Thymus (tissue), 11 donors: Measurements from ENCODE around the gene ANKRD13D. TPM values are rescaled to one million over a fixed set of nuclear protein-coding genes. Genes with fewer than 3 reads are reported as not detected.

Experiments used
- DNase-seq, 9 donors: peaks; one replicate each; pipeline ENCODE4 v3.0.0-alpha.2; 2013; ENCODE audit warnings: low spot score in 9 of 9, low read depth in 6 of 9, missing footprints in 1 of 9
- H3K27ac ChIP-seq, 2 donors: one replicate each; pipeline ENCODE4 v1.5.1; 2013; ENCODE audit warnings: control low read depth in 1 of 2, low read depth in 1 of 2, low read length in 1 of 2, mild to moderate bottlenecking in 1 of 2, moderate library complexity in 1 of 2
- H3K27me3 ChIP-seq, 2 donors: one replicate each; pipeline ENCODE4 v1.5.1; 2013; ENCODE audit warnings: low read length in 1 of 2; ENCODE audit not compliant: control insufficient read depth in 2 of 2, insufficient read depth in 1 of 2
- H3K36me3 ChIP-seq, 2 donors: one replicate each; pipeline ENCODE4 v1.5.1; 2013; ENCODE audit warnings: low read length in 1 of 2, mild to moderate bottlenecking in 1 of 2, moderate library complexity in 1 of 2; ENCODE audit not compliant: control insufficient read depth in 2 of 2, insufficient read depth in 2 of 2
- H3K4me1 ChIP-seq, 2 donors: one replicate each; pipeline ENCODE4 v1.5.1; 2013; ENCODE audit warnings: low read length in 2 of 2; ENCODE audit not compliant: control insufficient read depth in 2 of 2, insufficient read depth in 2 of 2
- H3K4me3 ChIP-seq, 2 donors: one replicate each; pipeline ENCODE4 v1.5.1; 2013; ENCODE audit warnings: low read length in 2 of 2, control low read depth in 1 of 2, mild to moderate bottlenecking in 1 of 2
- H3K9me3 ChIP-seq, 2 donors: one replicate each; pipeline ENCODE4 v1.5.1; 2013; ENCODE audit warnings: low read length in 1 of 2, mild to moderate bottlenecking in 1 of 2; ENCODE audit not compliant: control insufficient read depth in 2 of 2, insufficient read depth in 1 of 2
- WGBS: extraction: QIAGEN DNeasy Blood & Tissue Kit; methylation state at CpG from one replicate; pipeline ENCODE4 v1.1.7; 2013; 5-methylcytosine and 5-hydroxymethylcytosine counted together
- polyA plus RNA-seq: library from polyadenylated mRNA; stranded (reverse); fragments of 200-250 nt; gene quantifications from one replicate; pipeline ENCODE4 v1.2.3, GENCODE V29; 2013
- total RNA-seq: library from RNA; stranded (reverse); fragments of 120-200 nt; gene quantifications from one replicate; pipeline ENCODE4 v1.2.4, GENCODE V29; 2013
- donor health status: healthy.

Gene ANKRD13D
- total and polyA plus RNA-seq, 2 donors: 32.1 to 99.1 TPM

DNA sequence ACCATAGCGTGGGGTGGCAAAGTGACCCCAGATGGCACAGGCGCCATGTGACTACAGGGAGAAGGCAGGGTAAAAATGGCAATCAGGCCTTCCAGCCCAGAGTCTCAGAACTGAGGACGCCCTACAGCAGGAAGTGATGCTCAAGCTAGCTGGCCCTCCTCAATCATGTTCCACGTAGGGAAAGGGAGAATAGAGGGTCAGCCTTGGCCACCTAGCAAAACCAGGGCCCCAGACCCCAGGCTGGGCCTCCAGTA is 978 bp upstream of the ANKRD13D start:
- H3K4me3 ChIP-seq: peak overlapping the region; percentile 71 to 80
- peaks cover 57 to 75% of the 10 kb centered on the region in 2 donors for H3K36me3 ChIP-seq
- 27% methylated on average over 4 of the region's 4 CpGs for WGBS
- no peak for DNase-seq
- H3K4me1 ChIP-seq: peaks cover 26 to 55% of the 10 kb centered on the region in 2 donors
- H3K27me3 ChIP-seq: no peaks in the 10 kb centered on the region
- peaks cover 0 to 11% of the 10 kb centered on the region in 2 donors for H3K9me3 ChIP-seq
- peak overlapping the region; percentile 95 to 97 for H3K27ac ChIP-seq

DNA sequence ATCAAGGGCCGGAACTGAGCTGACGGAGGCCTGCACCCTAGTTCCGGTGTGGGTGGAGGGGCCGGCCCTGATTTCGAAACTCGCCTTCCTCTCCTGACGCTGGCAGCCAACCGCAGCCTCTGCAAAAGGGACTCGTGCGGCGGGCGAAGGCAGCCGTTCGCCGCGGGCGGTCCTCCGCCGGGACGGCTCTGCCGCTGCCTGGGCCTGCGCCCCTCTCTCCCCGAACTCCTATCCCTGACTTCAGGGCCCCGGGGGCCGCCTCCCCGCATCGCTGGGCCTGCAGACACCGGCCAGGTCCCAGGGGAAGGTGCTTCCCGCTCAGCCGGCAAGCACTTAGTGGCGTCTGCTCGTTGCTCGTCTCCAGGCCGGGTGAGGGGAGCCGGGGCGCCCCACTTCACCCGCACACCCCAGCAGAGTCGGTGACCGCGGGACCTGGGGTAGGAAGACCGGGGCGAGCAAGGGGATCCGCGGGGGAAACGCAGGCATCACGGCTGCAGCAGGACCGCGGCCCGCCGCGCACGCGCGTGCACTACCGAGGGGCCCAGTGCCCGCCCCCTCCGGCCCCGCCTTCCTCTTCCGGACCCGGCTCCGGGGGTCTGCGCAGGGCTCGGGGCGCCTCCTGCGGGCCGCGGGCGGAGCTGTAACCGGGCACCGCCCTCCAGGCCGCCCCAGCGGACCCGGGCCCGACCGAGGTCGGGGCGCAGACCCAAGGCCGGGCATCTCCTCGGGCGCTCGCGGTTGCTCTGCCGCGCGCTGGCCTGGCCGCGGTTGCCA is 464 bp upstream of the ANKRD13D start:
- Histone ChIP-seq H3K9me3 (peaks cover 0 to 11% of the 10 kb centered on the region in 2 donors), H3K27ac (peak overlapping the region; percentile 95 to 97), H3K36me3 (peaks cover 52 to 74% of the 10 kb centered on the region in 2 donors), H3K4me3 (peak overlapping the region; percentile 71 to 80), H3K27me3 (no peaks in the 10 kb centered on the region), H3K4me1 (peaks cover 26 to 54% of the 10 kb centered on the region in 2 donors)
- under 1% methylated on average over 87 of the region's 87 CpGs for WGBS
- DNase-seq: peak in 7 of 9 donors; percentile 76 to 95 (median 90)

DNA sequence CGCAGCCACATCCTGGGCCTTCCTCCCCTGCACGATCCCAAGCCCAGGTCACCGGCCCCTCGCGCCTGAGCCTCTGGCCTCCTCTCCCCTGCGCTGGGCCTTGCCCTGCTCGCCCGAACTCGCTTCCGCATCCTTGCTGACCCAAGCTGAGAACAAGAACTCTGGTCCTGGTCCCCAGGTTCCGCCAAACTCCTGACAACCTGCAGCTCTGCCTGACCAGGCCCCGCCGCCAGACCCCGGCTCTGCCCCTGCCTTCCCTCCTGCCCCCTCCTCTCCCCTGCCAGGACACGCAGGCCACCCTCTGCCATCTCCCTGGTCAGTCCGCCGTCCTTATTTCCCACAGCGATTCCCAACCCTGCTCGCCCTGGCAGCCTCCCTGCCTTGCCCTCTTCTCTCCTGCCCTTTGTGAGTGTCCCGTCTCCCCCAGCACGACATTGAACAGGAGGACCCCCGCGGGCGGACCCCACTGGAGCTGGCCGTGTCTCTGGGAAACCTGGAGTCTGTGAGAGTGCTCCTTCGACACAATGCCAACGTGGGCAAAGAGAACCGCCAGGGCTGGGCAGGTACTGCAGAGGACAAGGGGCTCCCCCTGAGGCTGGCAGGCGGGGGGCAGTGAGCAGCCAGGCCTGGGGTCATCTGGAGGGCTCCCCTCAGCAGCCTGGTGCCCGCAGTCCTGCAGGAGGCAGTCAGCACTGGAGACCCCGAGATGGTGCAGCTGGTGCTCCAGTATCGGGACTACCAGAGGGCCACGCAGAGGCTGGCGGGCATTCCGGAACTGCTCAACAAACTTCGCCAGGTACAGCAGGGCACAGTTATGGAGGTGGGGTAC is 762 bp downstream of the ANKRD13D start:
- no peak for DNase-seq
- peaks cover 0 to 11% of the 10 kb centered on the region in 2 donors for H3K9me3 ChIP-seq
- no peaks in the 10 kb centered on the region for H3K27me3 ChIP-seq
- peaks cover 39 to 74% of the 10 kb centered on the region in 2 donors for H3K36me3 ChIP-seq
- 43% methylated on average over 36 of the region's 36 CpGs for WGBS
- peak overlapping the region; percentile 69 to 71 for H3K4me3 ChIP-seq
- H3K27ac ChIP-seq: peak overlapping the region; percentile 32 to 71
- H3K4me1 ChIP-seq: peaks cover 26 to 47% of the 10 kb centered on the region in 2 donors

DNA sequence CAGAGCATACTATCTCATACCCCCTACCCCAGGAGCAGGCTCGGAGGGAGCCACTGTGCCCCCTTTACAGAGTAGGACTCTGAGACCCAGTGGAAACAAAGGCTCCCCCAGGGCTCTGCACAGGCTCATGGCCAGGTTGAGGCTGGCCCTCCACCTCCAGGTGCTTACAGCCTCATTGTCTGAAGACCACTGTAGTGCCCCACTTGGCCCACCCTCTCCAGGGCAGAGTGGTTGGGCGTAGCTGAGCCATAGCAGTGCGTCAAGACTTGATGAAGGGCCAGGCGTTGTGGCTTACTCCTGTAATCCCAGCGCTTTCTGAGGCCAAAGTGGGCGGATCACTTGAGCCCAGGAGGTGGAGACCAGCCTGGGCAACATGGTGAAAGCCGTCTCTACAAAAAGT is 1.7 kb downstream of the ANKRD13D start:
- Histone ChIP-seq H3K4me1 (peaks cover 26 to 41% of the 10 kb centered on the region in 2 donors), H3K36me3 (peaks cover 35 to 74% of the 10 kb centered on the region in 2 donors), H3K27me3 (no peaks in the 10 kb centered on the region), H3K27ac (no peak overlapping the region), H3K4me3 (no peak overlapping the region), H3K9me3 (peaks cover 0 to 18% of the 10 kb centered on the region in 2 donors)
- DNase-seq: no peak
- WGBS: 98% methylated on average over 7 of the region's 7 CpGs

DNA sequence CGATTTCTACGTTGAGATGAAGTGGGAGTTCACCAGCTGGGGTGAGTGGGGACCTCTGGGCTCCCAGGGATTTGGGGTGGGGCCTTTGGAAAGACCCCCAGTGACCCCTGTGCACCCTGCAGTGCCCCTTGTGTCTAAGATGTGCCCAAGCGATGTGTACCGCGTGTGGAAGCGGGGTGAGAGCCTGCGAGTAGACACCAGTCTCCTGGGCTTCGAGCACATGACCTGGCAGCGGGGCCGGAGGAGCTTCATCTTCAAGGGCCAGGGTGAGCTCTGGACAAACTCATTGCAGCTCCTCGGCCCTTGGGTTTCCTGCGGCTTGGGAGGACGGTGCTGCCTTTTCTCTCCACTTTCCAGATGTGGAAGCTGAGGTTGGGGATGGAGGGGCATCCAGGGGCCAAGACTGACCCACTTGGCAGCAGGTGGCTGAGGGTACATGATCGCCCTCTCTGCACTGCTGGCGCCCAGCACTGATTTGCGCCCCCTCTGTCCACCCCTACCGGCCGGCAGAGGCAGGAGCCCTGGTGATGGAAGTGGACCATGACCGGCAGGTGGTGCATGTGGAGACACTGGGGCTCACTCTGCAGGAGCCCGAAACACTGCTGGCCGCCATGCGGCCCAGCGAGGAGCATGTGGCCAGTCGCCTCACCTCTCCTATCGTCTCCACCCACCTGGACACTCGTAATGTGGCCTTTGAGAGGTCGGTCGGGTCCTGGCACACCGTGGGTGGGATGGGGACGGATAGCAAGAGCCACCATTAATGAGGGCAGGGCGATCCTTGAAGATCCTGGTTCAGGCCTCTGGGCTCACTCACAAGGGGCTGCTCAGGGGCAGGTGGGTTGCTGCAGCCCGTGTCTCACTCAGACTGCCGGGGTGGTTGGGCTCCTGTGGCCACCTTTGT is 2.6 kb downstream of the ANKRD13D start:
- 97% methylated on average over 33 of the region's 33 CpGs for WGBS
- Histone ChIP-seq H3K27ac (no peak overlapping the region), H3K4me1 (peaks cover 20 to 33% of the 10 kb centered on the region in 2 donors), H3K9me3 (peaks cover 0 to 18% of the 10 kb centered on the region in 2 donors), H3K27me3 (no peaks in the 10 kb centered on the region), H3K36me3 (peaks cover 31 to 73% of the 10 kb centered on the region in 2 donors), H3K4me3 (no peak overlapping the region)
- DNase-seq: no peak

DNA sequence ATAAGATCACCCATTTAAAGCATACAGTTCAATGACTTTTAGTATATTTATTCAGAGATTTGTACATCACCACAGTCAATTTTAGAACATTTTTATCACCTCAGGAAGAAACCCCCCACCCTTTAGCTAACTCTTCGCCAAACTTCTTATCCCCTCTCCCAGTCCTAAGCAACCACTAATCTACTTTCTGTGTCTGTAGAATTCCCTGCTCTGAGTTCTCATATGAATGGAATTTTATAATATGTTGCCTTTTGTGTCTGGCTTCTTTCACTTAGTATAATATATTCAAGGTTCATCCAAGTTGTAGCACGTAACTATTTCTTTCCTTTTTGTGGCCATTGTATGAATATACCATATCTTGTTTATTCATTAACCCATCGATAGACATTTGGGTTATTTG is 3.6 kb downstream of the ANKRD13D start:
- DNase-seq: no peak
- H3K27ac ChIP-seq: no peak overlapping the region
- H3K4me1 ChIP-seq: peaks cover 12 to 23% of the 10 kb centered on the region in 2 donors
- peaks cover 0 to 9% of the 10 kb centered on the region in 2 donors for H3K9me3 ChIP-seq
- peaks cover 31 to 70% of the 10 kb centered on the region in 2 donors for H3K36me3 ChIP-seq
- WGBS: 64% methylated on average over 3 of the region's 3 CpGs
- no peaks in the 10 kb centered on the region for H3K27me3 ChIP-seq
- no peak overlapping the region for H3K4me3 ChIP-seq

DNA sequence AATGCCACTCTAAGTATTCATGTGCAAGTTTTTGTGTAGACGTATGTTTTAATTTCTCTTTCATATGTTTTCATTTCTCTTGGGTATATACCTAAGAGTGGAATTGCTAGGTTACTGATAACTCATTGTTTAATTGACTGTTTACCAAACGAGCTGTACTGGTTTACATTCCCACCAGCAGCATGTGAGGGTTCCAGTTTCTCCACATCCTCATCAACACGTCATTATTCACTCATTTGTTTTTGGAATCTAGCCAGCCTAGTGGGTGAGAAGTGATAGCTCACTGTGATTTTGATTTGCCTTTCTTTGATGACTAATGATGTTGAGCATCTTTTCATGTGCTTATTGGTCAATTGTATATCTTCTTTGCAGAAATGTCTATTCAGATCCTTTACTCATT is 4.0 kb downstream of the ANKRD13D start:
- 85% methylated on average over 3 of the region's 3 CpGs for WGBS
- peaks cover 0 to 7% of the 10 kb centered on the region in 2 donors for H3K9me3 ChIP-seq
- peaks cover 33 to 67% of the 10 kb centered on the region in 2 donors for H3K36me3 ChIP-seq
- no peaks in the 10 kb centered on the region for H3K27me3 ChIP-seq
- no peak for DNase-seq
- H3K4me1 ChIP-seq: peaks cover 8 to 19% of the 10 kb centered on the region in 2 donors
- H3K4me3 ChIP-seq: no peak overlapping the region
- H3K27ac ChIP-seq: no peak overlapping the region

DNA sequence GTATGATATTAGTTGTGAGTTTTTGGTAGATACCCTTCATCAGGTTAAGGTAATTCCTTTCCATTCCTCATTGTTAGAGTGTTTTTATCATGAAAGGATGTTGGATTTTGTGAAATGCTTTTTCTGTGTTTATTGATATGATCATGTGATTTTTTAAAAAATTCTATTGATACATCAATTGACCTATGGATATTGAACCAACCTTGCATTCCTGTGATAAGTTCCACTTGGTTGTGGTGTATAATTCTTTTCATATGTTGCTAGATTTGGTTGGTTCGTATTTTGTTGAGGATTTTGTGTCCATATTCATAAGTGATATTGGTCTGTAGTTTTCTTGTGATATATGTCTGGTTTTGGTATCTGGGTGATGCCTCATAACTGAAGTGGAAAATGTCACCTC is 6.7 kb downstream of the ANKRD13D start:
- no peak overlapping the region for H3K27ac ChIP-seq
- peaks cover 0 to 7% of the 10 kb centered on the region in 2 donors for H3K9me3 ChIP-seq
- peaks cover 0 to 2% of the 10 kb centered on the region in 2 donors for H3K4me1 ChIP-seq
- H3K4me3 ChIP-seq: no peak overlapping the region
- H3K36me3 ChIP-seq: peaks cover 49 to 84% of the 10 kb centered on the region in 2 donors
- H3K27me3 ChIP-seq: no peaks in the 10 kb centered on the region
- WGBS: 99% methylated on average over 1 of the region's 1 CpG
- no peak for DNase-seq
